Stimulated activated CD8-positive, alpha-beta memory T cell treated with anti-CD3 and anti-CD28 coated beads, Interleukin-4, amount 100 ng/mL, for 1 hour (primary cell): ENCODE measurements around the gene CHRND.
"Not testable (repeated sequence)": the region's sequence is repeated elsewhere in the genome, so short reads cannot be mapped to it uniquely, and the experiment has no call there.

Experiments used
- DNase-seq, 2 donors: peaks; one replicate each; pipeline ENCODE4 v3.0.0-alpha.2; 2020; ENCODE audit warnings: low read depth in 2 of 2, low spot score in 1 of 2

CHRND gene

DNA sequence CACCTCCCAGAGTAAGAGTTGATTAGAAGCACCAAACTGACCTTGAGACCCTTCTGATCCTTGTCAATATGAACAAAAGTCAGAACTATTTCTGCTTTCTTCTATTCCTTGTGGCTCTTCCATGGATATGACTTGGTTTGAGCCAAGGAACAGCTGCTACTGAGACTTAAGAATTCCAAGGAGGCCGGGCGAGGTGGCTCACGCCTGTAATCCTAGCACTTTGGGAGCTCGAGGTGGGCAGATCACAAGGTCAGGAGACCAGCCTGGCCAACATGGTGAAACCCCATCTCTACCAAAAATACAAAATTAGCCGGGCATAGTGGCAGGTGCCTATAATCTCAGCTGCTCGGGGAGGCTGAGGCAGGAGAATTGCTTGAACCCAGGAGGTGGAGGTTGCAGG is 44.5 kb downstream of the CHRND start:
- not testable (repeated sequence) for DNase-seq

- no peak for DNase-seq
These were observed 45.1 kb downstream of the CHRND start for GRCh38 chr2:232571026-232571474.

DNA sequence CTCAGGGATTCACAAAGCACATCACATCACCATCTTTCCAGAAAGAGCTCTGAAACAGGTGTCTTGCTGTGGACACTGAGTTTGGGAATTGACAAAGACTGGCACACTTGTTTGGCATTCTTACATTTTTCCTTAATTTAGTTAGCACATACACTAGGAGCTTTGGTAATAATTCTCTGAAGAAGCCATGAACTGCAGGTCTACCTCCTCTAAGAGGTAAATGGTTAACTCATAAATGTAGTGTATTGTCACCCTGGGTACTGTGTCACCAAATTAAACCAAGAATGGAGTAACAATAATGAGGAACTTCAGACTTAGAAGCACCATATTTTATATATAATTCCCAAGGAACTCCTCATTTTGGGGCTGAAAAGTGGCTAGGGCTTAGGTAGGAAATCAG is 47.1 kb downstream of the CHRND start:
- no peak for DNase-seq

DNA sequence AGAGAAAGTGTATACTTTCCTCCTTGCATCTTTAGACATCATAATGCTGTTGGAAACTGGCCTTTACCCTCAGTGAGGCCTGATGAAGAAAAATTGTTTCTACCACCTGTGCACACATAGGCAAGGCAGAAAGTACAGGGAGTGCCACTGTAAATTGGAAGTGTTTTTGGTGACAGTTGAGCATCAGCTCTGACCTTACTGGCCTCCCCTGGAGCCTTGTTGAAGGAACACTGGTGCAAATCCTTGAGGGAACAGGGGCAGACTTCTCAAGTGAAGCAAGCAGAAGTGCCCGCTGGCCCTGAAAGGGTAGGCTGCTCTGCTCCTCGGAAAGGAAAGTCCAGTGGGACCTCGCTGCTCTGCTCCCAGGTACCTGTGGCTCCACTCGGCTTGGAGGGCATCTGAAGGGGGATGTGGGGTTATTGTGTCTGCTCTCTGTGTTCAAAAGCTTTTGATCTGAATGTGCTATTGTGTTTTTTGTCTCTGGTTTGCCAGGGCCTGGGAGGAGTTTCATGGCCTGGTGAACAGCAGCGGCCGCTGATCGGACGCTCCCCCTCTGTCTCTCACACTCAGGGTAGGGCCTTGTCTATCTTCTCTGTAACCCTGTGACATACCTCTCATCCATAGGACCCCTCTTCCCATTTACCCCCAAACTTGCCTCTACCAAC is 47.9 kb downstream of the CHRND start:
- DNase-seq = no peak

DNA sequence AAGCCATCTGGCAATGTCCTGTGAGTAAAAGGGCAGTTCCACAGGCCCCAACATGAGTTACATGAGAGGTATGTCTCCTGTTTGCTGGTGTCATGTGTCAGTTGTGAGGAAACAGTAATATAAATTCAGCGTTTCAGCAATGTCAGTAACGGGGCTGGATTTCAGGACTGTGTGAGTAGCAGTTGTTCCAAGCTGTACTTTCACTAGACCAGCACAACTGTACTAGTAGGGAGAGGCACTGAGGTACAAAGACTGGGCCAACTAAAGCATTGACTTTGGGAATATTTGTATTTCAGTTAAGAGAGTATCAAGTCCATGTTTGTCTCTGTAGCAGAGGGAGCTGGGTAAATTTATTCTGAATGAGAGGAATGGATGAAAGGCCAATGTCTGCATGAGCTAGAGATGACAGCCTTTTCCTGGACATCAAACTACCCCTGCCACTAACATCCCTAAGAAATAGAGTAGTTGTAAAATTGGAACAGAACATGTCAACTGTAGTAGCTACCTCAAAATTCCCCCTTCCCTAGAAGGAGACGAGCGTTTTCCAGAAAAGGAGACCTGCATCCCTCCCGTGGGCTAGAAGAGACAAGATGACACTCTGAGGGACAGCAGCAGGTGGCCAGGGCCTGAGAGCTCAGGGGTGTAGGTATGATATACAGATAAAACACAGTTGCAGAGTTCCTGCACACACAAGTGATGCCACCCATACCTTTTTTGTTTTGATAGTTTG is 48.9 kb downstream of the CHRND start:
- no peak for DNase-seq

DNA sequence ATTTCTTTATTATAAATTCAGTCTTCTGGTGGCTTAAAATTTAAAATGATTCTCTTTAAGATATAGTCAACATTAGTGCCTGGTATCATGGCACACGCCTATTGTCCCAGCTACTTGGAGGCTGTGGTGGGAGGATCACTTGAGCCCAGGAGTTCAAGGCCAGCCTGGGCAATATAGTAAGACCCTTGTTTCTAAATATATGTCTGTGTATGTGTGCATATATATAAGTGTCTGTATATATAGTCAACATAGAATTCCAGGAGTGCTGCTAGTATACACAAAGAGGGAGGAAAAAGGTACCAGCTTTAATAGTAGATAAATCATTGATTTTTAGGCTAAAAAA is 49.4 kb downstream of the CHRND start:
- no peak for DNase-seq

DNA sequence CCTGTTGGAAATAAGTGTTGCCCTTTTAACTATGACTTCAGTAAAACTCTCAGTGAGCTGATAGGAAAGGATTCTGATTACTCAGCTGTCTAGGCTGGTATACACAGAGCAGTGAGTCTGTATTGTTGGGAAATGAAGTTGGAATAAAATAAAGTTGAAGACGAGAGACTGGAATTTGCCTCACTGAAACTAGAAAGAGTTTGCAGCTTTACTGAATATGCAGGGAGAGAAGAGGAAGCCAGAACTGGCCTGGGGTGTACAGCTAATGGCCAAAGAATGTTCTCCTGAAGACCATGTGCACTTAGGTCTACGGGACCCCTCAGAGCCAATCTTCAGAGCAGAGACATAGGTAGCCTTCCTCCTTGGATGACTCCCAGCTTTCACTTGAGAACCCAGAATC is 51.0 kb downstream of the CHRND start:
- no peak for DNase-seq

GRCh38 chr2:232577841-232578240 is 51.9 kb downstream of the CHRND start:
- no peak for DNase-seq

DNA sequence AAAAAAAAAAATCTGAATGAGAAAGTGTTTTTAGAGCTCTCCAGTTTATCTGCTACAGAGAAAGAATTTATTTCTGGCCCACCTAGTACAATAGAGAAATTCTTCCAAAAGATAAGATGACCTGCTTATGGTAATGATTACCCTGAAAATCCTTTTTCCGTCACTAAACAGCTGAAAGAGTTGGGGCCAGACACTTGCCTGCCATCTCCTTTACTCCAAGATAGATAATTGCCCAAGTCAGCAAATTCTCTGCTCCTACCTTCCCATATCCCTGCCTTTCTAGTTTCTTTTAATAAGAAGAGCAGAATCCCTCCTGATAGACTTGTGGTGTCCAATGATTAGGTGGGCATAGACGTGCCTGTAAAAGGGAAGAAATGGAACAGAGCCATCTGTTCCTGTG is 52.7 kb downstream of the CHRND start:
- no peak for DNase-seq

DNA sequence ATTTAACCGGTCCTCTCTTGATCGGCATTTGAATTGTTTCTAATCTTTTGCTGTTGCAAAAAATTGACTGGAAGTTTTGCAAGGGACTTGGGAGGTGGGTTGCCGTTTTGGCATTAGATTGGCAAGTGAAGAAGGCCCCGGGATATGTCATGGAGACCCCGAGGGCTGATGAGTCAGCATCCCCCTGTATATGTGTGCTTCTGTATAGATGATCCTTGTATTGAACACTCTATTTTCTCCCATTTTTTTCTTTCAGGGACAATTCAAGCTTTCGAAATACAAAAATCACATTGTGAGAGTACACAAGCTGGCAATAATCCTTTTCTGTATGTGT is 54.7 kb downstream of the CHRND start:
- DNase-seq = no peak

DNA sequence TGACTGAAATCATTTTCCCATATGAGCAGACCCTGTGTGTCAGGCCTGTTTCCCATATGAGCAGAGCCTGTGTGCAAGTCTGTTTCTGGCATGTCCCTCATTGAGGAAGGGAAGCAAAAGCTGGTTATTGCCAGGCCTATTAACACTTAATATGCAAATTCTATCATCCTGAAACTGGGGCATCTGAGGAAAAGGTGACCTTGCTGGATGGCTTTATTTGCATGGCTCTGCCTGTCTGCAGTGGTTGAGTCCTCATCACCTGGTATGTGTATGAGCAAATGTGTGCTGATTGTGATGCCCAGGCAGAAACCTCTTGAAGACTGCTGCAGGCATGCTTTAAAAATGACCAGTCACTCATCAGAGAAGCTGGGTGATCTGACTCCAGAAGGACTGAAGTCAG is 55.8 kb downstream of the CHRND start:
- DNase-seq = no peak

- no peak for DNase-seq
These were observed 58.3 kb downstream of the CHRND start for GRCh38 chr2:232584238-232584637.
